ENCODE data around the gene HMCN1.

GRCh38 chr1:186093437-186093836, 359.2 kb downstream of the HMCN1 start:
- TF ChIP-seq POLR2A (IDR thresholded peaks at IDR 0.05): no peak
- no peak for TF ChIP-seq CTCF (IDR thresholded peaks at IDR 0.05)
- no peak for TF ChIP-seq POLR2AphosphoS5 (IDR thresholded peaks at IDR 0.05)
